GM12874 (cell line): ENCODE data around the gene TBX10.

Source experiments
- TF ChIP-seq, protein P1 (sequence below): IDR thresholded peaks from 2 replicates; pipeline ENCODE4 v1.5.1; 2011; ENCODE audit warnings: low read depth, mild to moderate bottlenecking, control low read depth, low read length, moderate library complexity; ENCODE audit not compliant: insufficient read depth

The TBX10 gene

DNA sequence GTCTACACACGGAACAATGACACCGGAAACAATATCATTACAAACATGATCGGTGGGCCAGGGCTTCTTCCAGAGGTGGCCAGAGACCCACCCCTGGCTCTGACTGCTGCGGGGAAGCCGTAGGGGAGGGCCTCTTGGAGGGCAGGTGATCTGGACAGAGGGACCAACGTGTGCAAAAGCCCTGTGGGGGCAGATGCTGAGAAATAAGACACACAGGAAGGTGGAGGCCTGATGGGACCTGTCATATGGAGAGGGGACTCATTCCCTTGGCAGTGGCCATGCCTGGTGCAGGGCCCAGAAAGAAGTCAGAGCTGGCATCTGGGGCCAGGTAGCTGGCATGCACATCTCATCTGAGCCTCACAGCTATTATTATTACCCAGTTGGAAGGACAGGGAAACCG, 33.8 kb upstream of the TBX10 start:
- TF ChIP-seq, protein P1, sequence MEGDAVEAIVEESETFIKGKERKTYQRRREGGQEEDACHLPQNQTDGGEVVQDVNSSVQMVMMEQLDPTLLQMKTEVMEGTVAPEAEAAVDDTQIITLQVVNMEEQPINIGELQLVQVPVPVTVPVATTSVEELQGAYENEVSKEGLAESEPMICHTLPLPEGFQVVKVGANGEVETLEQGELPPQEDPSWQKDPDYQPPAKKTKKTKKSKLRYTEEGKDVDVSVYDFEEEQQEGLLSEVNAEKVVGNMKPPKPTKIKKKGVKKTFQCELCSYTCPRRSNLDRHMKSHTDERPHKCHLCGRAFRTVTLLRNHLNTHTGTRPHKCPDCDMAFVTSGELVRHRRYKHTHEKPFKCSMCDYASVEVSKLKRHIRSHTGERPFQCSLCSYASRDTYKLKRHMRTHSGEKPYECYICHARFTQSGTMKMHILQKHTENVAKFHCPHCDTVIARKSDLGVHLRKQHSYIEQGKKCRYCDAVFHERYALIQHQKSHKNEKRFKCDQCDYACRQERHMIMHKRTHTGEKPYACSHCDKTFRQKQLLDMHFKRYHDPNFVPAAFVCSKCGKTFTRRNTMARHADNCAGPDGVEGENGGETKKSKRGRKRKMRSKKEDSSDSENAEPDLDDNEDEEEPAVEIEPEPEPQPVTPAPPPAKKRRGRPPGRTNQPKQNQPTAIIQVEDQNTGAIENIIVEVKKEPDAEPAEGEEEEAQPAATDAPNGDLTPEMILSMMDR = no peak

DNA sequence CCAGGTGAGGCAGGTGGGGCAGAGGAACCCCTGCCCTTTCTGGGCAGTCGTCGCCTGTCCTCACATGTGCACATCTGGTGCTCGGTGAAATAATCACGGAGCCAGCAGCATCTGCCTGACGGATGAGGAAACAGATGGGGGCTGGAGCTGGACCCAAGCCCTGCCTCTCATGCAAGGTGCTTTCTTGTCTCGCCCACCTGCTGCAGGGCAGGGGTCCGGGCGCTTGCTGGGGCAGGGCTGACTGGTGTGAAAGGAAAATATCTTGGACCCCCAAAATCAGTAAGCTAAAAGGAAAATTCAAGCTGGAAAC, 31.6 kb upstream of the TBX10 start:
- TF ChIP-seq, protein P1 = no peak

DNA sequence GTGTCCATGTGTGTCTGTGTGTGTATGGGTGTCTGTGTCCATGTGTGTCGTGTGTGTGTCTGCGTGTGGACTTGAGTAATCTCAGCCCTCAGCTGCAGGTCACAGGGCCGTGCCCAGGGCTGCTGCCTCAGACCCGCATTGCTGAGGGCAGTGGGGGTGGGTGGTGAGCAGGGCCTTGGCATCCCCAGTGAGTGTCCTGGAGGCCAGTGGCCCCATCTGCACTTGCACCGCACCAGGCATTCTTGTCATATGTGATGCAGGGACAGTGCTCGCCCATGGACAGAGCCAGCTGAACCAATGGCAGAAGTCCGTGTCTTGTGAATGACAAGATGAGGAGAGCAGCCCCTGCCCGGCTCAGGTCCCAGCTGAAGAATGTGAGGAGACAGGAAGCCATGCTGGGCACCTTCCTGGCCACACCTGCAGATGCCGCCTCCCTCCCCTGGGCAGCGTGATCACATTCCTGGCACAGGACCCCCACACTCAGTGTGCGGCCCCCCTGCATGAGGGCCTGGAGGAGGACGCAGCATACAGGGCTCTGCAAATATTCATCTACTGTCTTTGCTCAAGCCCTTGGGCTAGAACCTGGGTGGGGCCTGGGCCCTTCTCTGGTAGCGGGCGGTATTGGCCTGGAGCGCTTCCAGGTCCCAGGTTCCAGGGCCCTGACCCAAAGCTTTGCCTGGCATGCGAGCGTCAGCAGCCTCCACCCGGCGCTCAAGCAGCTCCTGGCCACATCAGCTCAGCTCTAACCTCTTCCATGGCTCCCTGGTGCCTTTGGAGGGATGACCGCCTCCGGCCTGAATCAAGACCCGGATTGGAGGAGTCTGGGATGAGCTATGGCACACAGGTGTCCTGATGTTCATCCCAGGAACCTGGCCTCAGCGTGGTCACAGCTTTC, 31.0 kb upstream of the TBX10 start:
- TF ChIP-seq, protein P1 = no peak

DNA sequence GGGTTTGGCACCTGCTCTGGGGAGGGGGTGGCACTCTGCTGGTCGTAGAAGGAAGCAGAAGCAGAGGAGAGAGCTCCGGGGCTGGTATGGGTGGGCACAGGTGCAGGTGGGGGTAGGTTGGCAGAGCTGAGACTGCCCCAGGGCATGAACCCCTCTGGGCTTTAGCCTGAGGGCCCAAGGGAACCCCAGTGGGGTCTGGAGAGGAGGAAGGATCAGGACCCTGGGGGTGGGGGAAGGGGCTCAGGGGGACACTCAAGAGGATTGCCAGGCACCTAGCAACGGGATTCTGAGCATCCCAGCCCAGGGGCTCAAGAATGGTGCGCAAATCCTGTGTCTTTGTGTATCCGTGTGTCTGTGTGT, 28.6 kb upstream of the TBX10 start:
- TF ChIP-seq, protein P1 = no peak

DNA sequence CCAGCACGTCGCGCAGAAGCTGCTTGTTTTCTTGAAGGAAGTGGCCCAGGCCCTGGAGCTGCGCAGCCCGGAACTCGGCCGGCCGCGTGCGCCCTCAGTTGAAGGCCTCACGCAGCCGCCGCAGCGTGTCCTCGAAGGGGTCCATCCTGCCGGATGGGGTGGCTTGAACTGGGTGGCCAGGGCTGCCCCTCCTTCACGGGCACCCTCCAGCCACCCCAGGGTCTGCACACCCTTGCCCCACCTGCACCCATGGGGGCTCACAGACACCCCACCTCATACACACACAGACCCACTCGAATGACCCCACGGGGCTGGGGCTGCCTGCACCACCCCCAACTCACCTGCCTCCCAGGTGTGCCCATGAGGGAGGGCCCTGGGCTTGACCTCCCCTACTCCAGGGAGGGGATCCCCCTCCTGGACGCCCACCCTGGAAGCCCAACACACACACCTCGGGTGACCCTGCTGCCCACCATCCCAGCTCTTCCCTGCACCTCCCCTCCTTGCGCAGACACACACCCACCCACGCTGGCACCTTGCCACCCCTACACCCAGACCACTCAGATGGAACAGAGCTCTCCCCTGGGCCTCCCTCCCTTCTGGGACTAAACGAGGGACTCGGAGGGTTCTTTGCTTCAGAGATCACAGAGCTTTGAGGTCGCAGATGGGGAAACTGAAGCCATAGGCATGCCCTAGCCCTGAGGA, 28.1 kb upstream of the TBX10 start:
- TF ChIP-seq, protein P1 = no peak

DNA sequence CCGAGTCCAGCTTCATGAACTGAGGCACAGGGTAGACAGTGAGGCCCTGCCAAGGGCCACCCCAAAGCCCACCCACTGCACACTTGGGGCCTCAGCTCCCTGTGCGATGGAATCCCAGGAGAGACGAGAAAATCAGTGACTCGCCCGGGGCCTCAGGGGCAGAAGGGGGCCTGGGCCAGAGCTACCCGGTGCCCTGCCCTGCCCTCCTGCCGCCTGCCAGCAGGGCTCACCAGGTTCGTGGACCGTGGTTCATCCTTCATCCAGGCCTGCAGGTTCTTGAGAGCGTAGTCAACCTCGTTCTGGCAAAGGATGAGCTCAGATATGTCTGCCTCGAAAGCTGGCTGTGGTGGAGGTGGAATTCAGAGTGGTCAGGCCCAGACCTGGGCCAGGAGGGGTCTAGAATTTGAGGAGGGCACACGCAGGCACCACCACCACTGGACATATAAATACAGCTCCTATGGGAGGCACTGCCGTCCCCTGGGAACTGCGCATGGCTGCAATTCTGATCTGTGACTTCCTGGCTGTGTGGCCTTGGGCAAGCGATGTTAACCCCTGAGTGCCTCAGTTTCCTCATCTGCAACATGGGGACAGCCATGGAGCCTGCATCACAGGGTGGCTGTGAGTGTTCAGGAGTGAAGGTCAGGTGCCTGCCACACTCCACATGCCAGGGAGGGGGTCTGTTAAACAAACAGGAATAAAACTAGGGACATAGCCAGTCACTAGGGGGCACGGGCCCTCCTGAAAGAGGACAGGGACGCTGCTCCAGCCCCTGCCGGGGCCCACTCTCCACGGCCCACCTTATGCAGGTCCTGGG, 27.3 kb upstream of the TBX10 start:
- TF ChIP-seq, protein P1 = no peak

DNA sequence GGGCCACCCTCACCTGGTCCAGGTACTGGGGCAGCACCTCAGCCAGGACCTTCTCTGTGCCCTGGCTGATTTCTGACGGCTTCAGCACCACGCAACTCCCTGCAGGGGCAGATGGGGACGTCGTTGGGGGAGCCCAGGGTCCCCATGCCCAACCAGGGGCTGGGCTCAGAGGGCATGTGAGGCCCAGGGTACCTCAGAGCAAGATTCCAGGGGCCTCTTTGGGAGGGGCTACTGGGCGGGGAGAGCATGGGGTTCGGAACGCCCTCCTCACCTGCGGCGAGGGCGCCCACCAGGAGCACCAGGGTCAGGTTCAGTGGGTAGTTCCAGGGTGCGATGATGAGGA, 26.7 kb upstream of the TBX10 start:
- TF ChIP-seq, protein P1 = no peak
